ENCODE results near the gene CHMP4B.

GRCh38 chr20:33816191-33816590 lies 5.0 kb downstream of the CHMP4B start:
- TF ChIP-seq CTCF (IDR thresholded peaks at IDR 0.05) (no peak), POLR2AphosphoS5 (IDR thresholded peaks at IDR 0.05) (no peak), POLR2A (IDR thresholded peaks at IDR 0.05) (no peak)

Measured in sigmoid colon (tissue), 4 donors.